IPS-15b (cell line): Measurements from ENCODE around the gene TTC23L.

Source experiments
- H3K27me3 ChIP-seq: one replicate; pipeline ENCODE4 v1.6.1; 2013; ENCODE audit warnings: low read length; ENCODE audit not compliant: control insufficient read depth, insufficient read depth
- H3K36me3 ChIP-seq: one replicate; pipeline ENCODE4 v1.6.1; 2013; ENCODE audit warnings: low read length; ENCODE audit not compliant: control insufficient read depth, insufficient read depth
- H3K4me1 ChIP-seq: one replicate; pipeline ENCODE4 v1.6.1; 2013; ENCODE audit warnings: mild to moderate bottlenecking, low read length; ENCODE audit not compliant: control insufficient read depth, insufficient read depth
- H3K4me3 ChIP-seq: one replicate; pipeline ENCODE4 v1.5.1; 2013; ENCODE audit warnings: low read depth, low read length
- H3K9ac ChIP-seq: one replicate; pipeline ENCODE4 v1.6.1; 2013; ENCODE audit warnings: low read depth, mild to moderate bottlenecking, low read length
- H3K9me3 ChIP-seq: one replicate; pipeline ENCODE4 v1.6.1; 2013; ENCODE audit warnings: mild to moderate bottlenecking, low read length; ENCODE audit not compliant: control insufficient read depth, insufficient read depth

The TTC23L gene

DNA sequence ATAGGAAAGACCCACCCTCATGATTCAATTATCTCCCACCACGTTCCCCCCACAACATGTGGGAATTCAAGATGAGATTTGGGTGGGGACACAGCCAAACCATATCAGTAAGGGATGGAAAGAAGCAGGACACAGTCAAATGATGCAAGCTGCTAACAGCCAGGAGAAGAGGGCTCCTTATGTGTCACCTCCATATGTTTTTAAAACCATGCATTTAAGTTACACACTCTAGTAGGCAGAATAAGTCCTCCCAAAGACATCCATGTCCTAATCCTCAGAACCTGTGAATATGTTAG lies 4.2 kb upstream of the TTC23L start:
- Histone ChIP-seq H3K4me1 (peaks cover 3% of the 10 kb centered on the region), H3K36me3 (peaks cover 19% of the 10 kb centered on the region), H3K27me3 (no peaks in the 10 kb centered on the region), H3K9me3 (no peaks in the 10 kb centered on the region), H3K4me3 (no peak overlapping the region), H3K9ac (no peak overlapping the region)

DNA sequence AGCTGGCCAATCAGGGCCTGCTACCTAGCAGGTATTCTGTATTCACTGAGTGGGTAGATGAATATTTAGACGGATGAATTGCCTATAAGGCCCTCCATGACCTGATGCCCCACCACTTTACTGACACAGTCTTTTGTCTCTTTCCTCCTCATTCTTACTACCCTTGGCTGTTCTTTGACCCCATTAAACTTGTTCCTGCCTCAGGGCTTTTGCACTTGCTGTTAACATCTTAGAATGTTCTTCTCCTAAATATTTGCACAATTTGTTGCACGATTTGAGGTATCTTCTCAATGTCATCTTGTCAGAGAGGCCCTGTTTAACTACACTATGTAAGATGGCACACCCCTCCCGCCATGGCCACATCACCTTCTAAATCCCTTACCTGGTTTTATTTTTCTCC lies 3.3 kb upstream of the TTC23L start:
- peaks cover 3% of the 10 kb centered on the region for H3K4me1 ChIP-seq
- H3K4me3 ChIP-seq, result no peak overlapping the region
- no peaks in the 10 kb centered on the region for H3K27me3 ChIP-seq
- no peak overlapping the region for H3K9ac ChIP-seq
- no peaks in the 10 kb centered on the region for H3K9me3 ChIP-seq
- H3K36me3 ChIP-seq, result peaks cover 13% of the 10 kb centered on the region

DNA sequence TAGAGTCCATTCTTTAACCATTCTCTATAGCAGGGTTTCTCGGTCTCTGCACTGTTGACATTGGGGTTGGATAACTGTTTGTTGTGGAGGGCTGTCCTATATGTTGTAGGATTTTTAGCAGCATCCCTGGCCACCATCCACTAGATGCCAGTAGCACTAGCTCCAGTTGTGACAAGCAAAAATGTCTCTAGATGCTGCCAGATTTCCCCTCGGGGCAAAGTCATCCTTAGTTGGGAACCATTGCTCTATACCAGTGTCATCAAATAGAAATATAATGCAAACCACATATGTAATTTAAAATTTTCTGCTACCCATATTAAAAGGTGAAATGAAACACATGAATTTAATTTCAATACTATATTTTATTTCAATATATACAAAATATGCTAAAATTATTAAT lies 2.9 kb downstream of the TTC23L start:
- H3K9me3 ChIP-seq, result no peaks in the 10 kb centered on the region
- no peak overlapping the region for H3K4me3 ChIP-seq
- H3K27me3 ChIP-seq, result no peaks in the 10 kb centered on the region
- no peaks in the 10 kb centered on the region for H3K4me1 ChIP-seq
- no peak overlapping the region for H3K9ac ChIP-seq
- no peaks in the 10 kb centered on the region for H3K36me3 ChIP-seq

DNA sequence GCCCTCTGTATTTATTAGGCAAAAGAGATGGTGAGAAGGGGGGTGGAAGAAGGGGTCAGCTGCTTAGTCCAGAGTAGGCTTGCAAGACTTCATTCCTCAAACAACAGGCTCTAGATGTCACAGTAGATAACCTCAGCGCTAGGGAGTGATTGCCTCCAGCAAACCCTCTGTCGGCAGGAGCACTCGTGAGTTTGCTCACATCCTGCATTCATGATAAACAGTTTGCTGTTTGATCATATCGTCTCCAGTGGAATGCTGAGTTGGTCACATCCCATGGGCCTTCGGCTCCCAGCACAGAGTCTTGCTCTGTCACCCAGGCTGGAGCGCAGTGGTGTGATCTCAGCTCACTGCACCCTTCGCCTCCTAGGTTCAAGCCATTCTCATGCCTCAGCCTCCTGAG lies 3.6 kb downstream of the TTC23L start:
- Histone ChIP-seq H3K9me3 (no peaks in the 10 kb centered on the region), H3K9ac (no peak overlapping the region), H3K27me3 (no peaks in the 10 kb centered on the region), H3K4me3 (no peak overlapping the region), H3K4me1 (no peaks in the 10 kb centered on the region), H3K36me3 (no peaks in the 10 kb centered on the region)

DNA sequence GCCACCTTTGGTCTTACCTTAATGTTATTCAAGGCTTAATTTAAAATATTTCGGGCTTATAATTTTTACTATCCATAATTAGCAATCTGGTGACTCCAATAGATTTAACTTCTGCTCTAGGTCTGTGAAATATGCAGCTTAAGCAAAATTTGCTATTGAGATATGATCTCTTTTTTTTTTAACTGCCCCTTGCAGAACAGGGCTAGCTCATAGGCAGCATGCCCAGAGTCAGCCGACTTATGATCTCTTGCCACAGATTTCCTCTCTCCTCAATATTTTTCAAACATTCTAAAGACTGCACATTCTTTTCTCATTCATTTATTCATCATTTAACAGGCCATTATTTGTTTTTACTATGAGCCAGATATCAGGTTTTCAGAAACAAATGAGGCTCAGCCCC lies 4.5 kb downstream of the TTC23L start:
- Histone ChIP-seq H3K9me3 (no peaks in the 10 kb centered on the region), H3K9ac (no peak overlapping the region), H3K36me3 (no peaks in the 10 kb centered on the region), H3K4me3 (no peak overlapping the region), H3K4me1 (no peaks in the 10 kb centered on the region), H3K27me3 (no peaks in the 10 kb centered on the region)

DNA sequence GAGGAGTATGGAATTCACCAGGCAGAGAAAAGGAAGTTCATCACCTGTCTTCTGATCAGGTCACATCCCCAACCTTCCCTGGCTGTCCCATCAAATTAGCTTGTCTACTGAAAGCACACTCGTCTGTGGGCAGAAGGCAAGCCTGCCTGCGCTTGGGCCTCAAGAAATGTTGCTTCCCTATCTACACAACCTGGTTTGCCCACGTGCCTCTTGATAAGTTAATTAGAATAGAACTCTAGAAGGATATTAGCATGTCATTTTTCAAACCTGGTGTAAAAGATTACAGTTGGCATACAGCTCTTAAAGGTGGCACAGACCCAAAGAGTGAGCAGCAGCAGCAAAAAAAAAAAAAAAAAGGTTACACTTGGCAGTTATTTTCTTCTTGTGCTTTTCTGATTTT lies 5.1 kb downstream of the TTC23L start:
- no peaks in the 10 kb centered on the region for H3K9me3 ChIP-seq

DNA sequence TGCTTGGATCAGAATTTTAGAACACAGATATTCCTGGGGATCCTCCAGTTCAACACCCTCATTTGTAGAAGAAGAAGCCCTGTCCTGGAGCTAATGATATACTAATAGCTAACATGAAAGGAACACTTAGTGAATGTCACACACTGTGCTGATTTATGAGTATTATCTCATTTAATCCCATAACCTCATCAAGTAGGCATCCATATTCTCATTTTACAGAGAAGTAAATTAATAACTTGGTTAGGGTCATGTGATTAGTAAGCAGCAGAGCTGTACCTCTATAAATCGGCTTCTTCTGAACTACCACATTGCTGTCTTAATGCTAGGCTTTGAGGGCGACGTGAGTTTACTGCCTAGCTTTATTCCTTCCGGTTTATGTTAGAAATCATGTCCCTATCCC lies 6.0 kb downstream of the TTC23L start:
- no peak overlapping the region for H3K9ac ChIP-seq
- no peaks in the 10 kb centered on the region for H3K36me3 ChIP-seq
- H3K27me3 ChIP-seq, result no peaks in the 10 kb centered on the region
- no peak overlapping the region for H3K4me3 ChIP-seq
- H3K4me1 ChIP-seq, result no peaks in the 10 kb centered on the region
- no peaks in the 10 kb centered on the region for H3K9me3 ChIP-seq

More for the DNA sequence above, 5.1 kb downstream of the TTC23L start:
- Histone ChIP-seq H3K9ac (no peak overlapping the region), H3K4me1 (no peaks in the 10 kb centered on the region), H3K36me3 (no peaks in the 10 kb centered on the region), H3K4me3 (no peak overlapping the region), H3K27me3 (no peaks in the 10 kb centered on the region)

DNA sequence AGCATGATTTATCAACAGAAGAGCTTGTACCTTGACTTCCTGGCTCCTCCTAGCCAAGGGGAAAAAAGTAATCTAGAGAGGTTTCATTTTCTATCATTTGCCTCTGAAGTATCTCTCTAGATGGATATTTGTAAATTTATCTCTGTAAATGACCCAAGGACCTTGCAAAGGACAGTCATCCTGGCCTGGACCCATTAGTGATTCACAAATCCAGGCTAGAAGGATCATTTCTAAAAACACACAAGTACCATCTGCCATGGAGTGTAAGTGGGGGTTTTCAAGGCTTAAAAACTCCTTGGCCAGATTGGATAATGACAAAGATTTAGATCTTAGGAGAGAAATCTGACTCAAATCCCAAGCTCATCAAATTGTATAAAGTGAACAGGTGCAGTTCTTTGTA lies 8.1 kb downstream of the TTC23L start:
- H3K9me3 ChIP-seq, result no peaks in the 10 kb centered on the region
- H3K4me3 ChIP-seq, result no peak overlapping the region
- no peaks in the 10 kb centered on the region for H3K4me1 ChIP-seq
- no peaks in the 10 kb centered on the region for H3K27me3 ChIP-seq
- H3K9ac ChIP-seq, result no peak overlapping the region
- no peaks in the 10 kb centered on the region for H3K36me3 ChIP-seq

DNA sequence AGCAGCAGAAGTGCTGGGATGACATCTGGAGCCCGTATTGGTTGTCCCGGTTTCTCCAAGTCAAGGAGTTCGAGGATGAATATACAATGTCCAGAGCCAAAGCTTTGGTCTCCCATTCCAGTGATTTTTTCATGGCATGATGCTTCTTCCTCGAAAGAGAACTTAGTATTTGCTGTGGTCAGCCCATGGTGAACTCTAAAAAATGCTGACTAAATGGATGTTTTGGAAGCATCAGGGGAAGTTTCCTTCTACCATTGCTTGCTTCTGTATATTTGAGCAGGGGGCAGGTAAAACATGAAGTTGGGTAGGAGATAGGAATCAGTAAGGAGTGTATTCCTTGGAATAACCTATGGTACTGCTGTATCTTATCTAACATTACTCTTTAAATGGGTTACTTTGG lies 8.6 kb downstream of the TTC23L start:
- no peaks in the 10 kb centered on the region for H3K4me1 ChIP-seq
- H3K9me3 ChIP-seq, result no peaks in the 10 kb centered on the region
- no peak overlapping the region for H3K4me3 ChIP-seq
- no peak overlapping the region for H3K9ac ChIP-seq
- no peaks in the 10 kb centered on the region for H3K27me3 ChIP-seq
- no peaks in the 10 kb centered on the region for H3K36me3 ChIP-seq

DNA sequence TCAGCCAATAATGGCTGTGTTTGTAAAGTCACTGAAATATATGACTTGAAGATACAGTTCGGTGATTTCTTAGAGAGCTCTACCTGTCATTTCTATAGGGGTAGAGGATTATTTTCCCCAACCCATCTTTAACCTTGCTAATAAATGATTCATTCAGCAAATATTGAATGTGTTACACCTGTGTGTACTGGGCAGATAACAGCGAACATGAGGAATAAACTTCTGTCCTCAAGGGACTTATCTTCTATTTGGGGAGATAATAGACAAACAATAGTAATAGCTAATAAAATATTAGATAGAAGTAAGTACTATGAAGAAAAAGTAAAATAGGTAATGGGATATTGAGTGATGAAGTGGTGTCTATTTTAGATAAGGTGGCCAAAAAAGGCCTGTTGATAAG lies 9.3 kb downstream of the TTC23L start:
- no peaks in the 10 kb centered on the region for H3K9me3 ChIP-seq
- H3K9ac ChIP-seq, result no peak overlapping the region
- H3K27me3 ChIP-seq, result no peaks in the 10 kb centered on the region
- H3K4me3 ChIP-seq, result no peak overlapping the region
- no peaks in the 10 kb centered on the region for H3K36me3 ChIP-seq
- H3K4me1 ChIP-seq, result no peaks in the 10 kb centered on the region

DNA sequence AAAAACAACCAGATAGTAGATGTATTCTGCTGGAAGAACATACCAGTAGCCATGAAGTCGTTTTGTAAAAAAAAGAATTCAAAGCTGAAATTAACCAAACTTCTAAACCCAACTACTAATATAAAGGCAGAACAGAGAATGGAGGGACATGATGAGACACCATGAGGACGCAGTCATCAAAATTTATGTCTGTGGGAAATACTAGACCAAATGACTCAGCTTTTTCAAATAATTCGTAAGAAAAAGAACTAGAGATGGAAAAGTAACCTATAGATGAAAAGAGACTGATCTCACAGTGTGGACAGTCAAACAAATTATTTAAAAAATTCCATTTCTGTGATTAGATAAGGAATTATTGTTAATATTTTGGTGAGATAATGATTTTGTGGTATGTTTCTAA lies 10.3 kb downstream of the TTC23L start:
- H3K4me3 ChIP-seq, result no peak overlapping the region
- H3K27me3 ChIP-seq, result no peaks in the 10 kb centered on the region
- H3K9ac ChIP-seq, result no peak overlapping the region
- H3K36me3 ChIP-seq, result no peaks in the 10 kb centered on the region
- no peaks in the 10 kb centered on the region for H3K9me3 ChIP-seq
- no peaks in the 10 kb centered on the region for H3K4me1 ChIP-seq

DNA sequence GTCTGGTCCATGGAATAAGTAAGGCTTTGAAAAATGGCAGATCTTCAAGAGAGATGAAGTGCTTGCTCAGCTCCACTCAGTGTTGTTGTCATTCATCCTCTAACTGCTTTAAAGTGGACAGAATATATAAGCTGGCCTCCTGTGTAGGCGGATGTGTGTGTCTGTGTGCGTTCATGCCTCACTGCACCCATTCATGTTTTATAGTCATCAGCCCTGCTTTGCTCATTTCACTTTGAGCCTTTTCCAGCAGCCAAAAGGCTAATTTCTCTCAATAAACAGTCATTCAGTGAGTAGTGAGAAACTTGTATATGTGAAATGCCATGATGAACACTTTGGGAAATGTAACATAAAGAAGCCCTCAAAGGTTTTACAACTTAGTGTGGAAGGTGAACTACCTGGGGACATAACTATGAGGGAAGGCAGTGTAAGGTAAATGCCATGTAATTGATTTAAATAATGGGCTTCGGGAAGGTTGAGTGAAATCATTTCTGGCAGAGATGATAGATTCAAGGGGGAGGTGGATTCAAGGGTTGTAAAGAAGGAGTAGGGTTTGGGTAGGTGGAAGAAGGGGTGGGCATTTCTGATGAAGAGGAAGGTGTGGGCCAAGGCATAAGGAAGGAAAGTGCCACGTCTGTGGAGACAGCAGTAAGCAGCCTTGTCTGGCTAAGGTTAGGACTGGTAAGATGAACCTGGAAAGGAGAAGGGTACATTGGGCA lies 15.7 kb downstream of the TTC23L start:
- no peaks in the 10 kb centered on the region for H3K4me1 ChIP-seq
- no peaks in the 10 kb centered on the region for H3K27me3 ChIP-seq
- no peaks in the 10 kb centered on the region for H3K9me3 ChIP-seq
- no peak overlapping the region for H3K4me3 ChIP-seq
- H3K9ac ChIP-seq, result no peak overlapping the region
- H3K36me3 ChIP-seq, result no peaks in the 10 kb centered on the region
